Measurements from ENCODE around the gene TTC21A. TPM values are rescaled to one million over a fixed set of nuclear protein-coding genes. Genes with fewer than 3 reads are reported as not detected.

The TTC21A gene
- total and polyA plus RNA-seq, 2 of the 13 experiments (the other 11 are each of a cell fraction or from before 2014, with no cell fraction given), result 0.31 to 1.5 TPM

GRCh38 chr3:39133093-39133490 lies 25.6 kb downstream of the TTC21A start:
- intact Hi-C loops (cut with micrococcal nuclease; ENCODE audit: unreplicated experiment), result no loop called here
- H3K4me2 ChIP-seq (ENCODE audit: low read depth, low read length), result no peak overlapping the region
- POLR2A ChIA-PET, result no interaction called here
- H3K9ac ChIP-seq (ENCODE audit: insufficient read depth, low read depth, low read length), result no peak overlapping the region
- H3K9me3 ChIP-seq (ENCODE audit: low read length), result no peaks in the 10 kb centered on the region
- no peak for DNase-seq (ENCODE audit: low spot score)
- H3K27me3 ChIP-seq (ENCODE audit: control insufficient read depth in 1 of 2, insufficient read depth in 2 of 2, low read length in 2 of 2), result 0 out of 5 replicates have a peak, but pooled peaks cover 0 to 1% of the 10 kb centered on the region in 2 experiments
- no peak for ATAC-seq
- FAIRE-seq, result no peak
- no peak overlapping the region for H3K4me3 ChIP-seq (replicated peaks in 1 of 3; ENCODE audit: insufficient read depth in 1 of 3, low read depth in 2 of 3, low read length in 3 of 3)
- H3K36me3 ChIP-seq (replicated peaks in 1 of 2; ENCODE audit: control insufficient read depth in 1 of 2, insufficient read depth in 2 of 2, low read length in 2 of 2), result no peaks in the 10 kb centered on the region
- WGBS (ENCODE audit: low lambda C conversion rate), result 75% methylated on average over 1 of the region's 1 CpG
- no peaks in the 10 kb centered on the region; the same call in 1 of the 2 replicates for H4K20me1 ChIP-seq (ENCODE audit: insufficient read depth, low read length)
- H3K27ac ChIP-seq (ENCODE audit: extremely low read length, insufficient read depth, low read length), result no peak overlapping the region
- no TSS peak for BruUV-seq (replicated peaks)
- in situ Hi-C loops (cut with HindIII; ENCODE audit: extremely low pct_ligation_motif_present, low pct_unique_long_range_greater_than_20kb), result no loop called here
- no peaks in the 10 kb centered on the region for H3K79me2 ChIP-seq (ENCODE audit: insufficient read depth, low read length)
- CTCF ChIA-PET (ENCODE audit: low intra/inter-chr PET ratio, low total read pairs), result no interaction called here
- H2AFZ ChIP-seq (ENCODE audit: low read length), result no peak overlapping the region
- H3K4me1 ChIP-seq (ENCODE audit: insufficient read depth, low read length), result no peaks in the 10 kb centered on the region
- TF ChIP-seq TARDBP (CRISPR knock-in tag; IDR thresholded peaks at IDR 0.05) (no peak), ZNF639 (CRISPR knock-in tag; conservative IDR thresholded peaks at IDR 0.05) (no peak), ZNF251 (CRISPR knock-in tag; IDR thresholded peaks at IDR 0.05) (no peak), ARNT2 (CRISPR knock-in tag; IDR thresholded peaks at IDR 0.05; ENCODE audit: low read depth) (no peak), ZNF354B (CRISPR knock-in tag; IDR thresholded peaks at IDR 0.05) (no peak), FUBP1 (CRISPR knock-in tag; IDR thresholded peaks at IDR 0.05; ENCODE audit: borderline replicate concordance) (no peak), ZNF605 (CRISPR knock-in tag; IDR thresholded peaks at IDR 0.05) (no peak), HNF4G (IDR thresholded peaks at IDR 0.05; ENCODE audit: borderline replicate concordance, low read depth, low read length) (no peak), HNF4G (CRISPR knock-in tag; IDR thresholded peaks at IDR 0.05; ENCODE audit: borderline replicate concordance, low read depth) (no peak), ZBTB26 (CRISPR knock-in tag; IDR thresholded peaks at IDR 0.05; ENCODE audit: borderline replicate concordance) (no peak), ZSCAN20 (CRISPR knock-in tag; IDR thresholded peaks at IDR 0.05; ENCODE audit: borderline replicate concordance) (no peak)
- TF ChIP-seq, protein P1, sequence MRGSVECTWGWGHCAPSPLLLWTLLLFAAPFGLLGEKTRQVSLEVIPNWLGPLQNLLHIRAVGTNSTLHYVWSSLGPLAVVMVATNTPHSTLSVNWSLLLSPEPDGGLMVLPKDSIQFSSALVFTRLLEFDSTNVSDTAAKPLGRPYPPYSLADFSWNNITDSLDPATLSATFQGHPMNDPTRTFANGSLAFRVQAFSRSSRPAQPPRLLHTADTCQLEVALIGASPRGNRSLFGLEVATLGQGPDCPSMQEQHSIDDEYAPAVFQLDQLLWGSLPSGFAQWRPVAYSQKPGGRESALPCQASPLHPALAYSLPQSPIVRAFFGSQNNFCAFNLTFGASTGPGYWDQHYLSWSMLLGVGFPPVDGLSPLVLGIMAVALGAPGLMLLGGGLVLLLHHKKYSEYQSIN (CRISPR knock-in tag; IDR thresholded peaks at IDR 0.05; ENCODE audit: borderline replicate concordance), result no peak
- TF ChIP-seq, protein P2, sequence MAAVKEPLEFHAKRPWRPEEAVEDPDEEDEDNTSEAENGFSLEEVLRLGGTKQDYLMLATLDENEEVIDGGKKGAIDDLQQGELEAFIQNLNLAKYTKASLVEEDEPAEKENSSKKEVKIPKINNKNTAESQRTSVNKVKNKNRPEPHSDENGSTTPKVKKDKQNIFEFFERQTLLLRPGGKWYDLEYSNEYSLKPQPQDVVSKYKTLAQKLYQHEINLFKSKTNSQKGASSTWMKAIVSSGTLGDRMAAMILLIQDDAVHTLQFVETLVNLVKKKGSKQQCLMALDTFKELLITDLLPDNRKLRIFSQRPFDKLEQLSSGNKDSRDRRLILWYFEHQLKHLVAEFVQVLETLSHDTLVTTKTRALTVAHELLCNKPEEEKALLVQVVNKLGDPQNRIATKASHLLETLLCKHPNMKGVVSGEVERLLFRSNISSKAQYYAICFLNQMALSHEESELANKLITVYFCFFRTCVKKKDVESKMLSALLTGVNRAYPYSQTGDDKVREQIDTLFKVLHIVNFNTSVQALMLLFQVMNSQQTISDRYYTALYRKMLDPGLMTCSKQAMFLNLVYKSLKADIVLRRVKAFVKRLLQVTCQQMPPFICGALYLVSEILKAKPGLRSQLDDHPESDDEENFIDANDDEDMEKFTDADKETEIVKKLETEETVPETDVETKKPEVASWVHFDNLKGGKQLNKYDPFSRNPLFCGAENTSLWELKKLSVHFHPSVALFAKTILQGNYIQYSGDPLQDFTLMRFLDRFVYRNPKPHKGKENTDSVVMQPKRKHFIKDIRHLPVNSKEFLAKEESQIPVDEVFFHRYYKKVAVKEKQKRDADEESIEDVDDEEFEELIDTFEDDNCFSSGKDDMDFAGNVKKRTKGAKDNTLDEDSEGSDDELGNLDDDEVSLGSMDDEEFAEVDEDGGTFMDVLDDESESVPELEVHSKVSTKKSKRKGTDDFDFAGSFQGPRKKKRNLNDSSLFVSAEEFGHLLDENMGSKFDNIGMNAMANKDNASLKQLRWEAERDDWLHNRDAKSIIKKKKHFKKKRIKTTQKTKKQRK (IDR thresholded peaks at IDR 0.05; ENCODE audit: low read length), result no peak

Data from HepG2 (cell line).